ENCODE measurements around the gene LRIT2.

- TF ChIP-seq CTCF (IDR thresholded peaks at IDR 0.05) (no peak), POLR2A (IDR thresholded peaks at IDR 0.05) (no peak)
Observed at GRCh38 chr10:84270708-84271107, 45.4 kb upstream of the LRIT2 start.

All from lower leg skin (tissue), 3 donors.